Vagina (tissue), 2 donors: ENCODE measurements around the gene TANGO6. TPM values are rescaled to one million over a fixed set of nuclear protein-coding genes. Genes with fewer than 3 reads are reported as not detected.
A peak's percentile ranks its signal among the peaks of the same experiment; 100 is the strongest.

Experiments
- DNase-seq, 2 donors: peaks; one replicate each; pipeline ENCODE4 v3.0.0-alpha.2; 2017; ENCODE audit errors: extremely low spot score in 2 of 2
- H3K27ac ChIP-seq: fragments of 200-600 bp; sonication (generic); one replicate; pipeline ENCODE4 v1.5.1; 2019
- H3K27me3 ChIP-seq: fragments of 200-600 bp; sonication (generic); one replicate; pipeline ENCODE4 v1.5.1; 2019
- H3K36me3 ChIP-seq, 2 donors: fragments of 200-600 bp; sonication (generic); one replicate each; pipeline ENCODE4 v1.5.1; 2017 to 2019
- H3K4me1 ChIP-seq: fragments of 200-600 bp; sonication (generic); one replicate; pipeline ENCODE4 v1.5.1; 2019
- H3K4me3 ChIP-seq, 2 donors: fragments of 200-600 bp; sonication (generic); 1 replicate in 1 of 2; 2 replicates in 1 of 2; pipeline ENCODE4 v1.5.1; 2016 to 2019
- H3K9me3 ChIP-seq: fragments of 200-600 bp; sonication (generic); one replicate; pipeline ENCODE4 v1.5.1; 2019
- POLR2A ChIP-seq, 2 donors: fragments of 450-650 bp; IDR thresholded peaks; one replicate each; pipeline ENCODE4 v1.6.1; 2017; ENCODE audit warnings: antibody characterized with exemption in 2 of 2, mild to moderate bottlenecking in 2 of 2, moderate library complexity in 2 of 2
- POLR2AphosphoS5 ChIP-seq, 2 donors: sonication (generic); formaldehyde crosslinking; IDR thresholded peaks; one replicate each; pipeline ENCODE4 v1.9.0; 2017; ENCODE audit warnings: antibody characterized with exemption in 2 of 2, mild to moderate bottlenecking in 2 of 2, low read depth in 1 of 2; ENCODE audit not compliant: insufficient read depth in 1 of 2
- intact Hi-C: fragments of 100-400 bp; cut with DNase I; formaldehyde crosslinking; loops from one replicate; pipeline ENCODE4 v1.15.1; 2023
- total RNA-seq: library from RNA; depleted of rRNA; stranded (reverse); fragments of >200 nt; gene quantifications from one replicate; pipeline ENCODE4 v1.2.3, GENCODE V29; 2016
- TF ChIP-seq, protein P1 (sequence below), 3 experiments: fragments of 450-650 bp in 2 of 3; fragments of 200-600 bp in 1 of 3; sonication (generic) in 1 of 3; IDR thresholded peaks; one replicate each; pipeline ENCODE4 v1.5.1; 2017 to 2019; ENCODE audit warnings: antibody characterized with exemption in 3 of 3, mild to moderate bottlenecking in 2 of 3, moderate library complexity in 2 of 3

The TANGO6 gene
- total RNA-seq, 1 donor from 2014 or later, result 21.9 TPM

- Histone ChIP-seq H3K4me3 (no peak overlapping the region), H3K36me3 (peaks cover 0 to 50% of the 10 kb centered on the region in 2 donors), H3K4me1 (peaks cover 26% of the 10 kb centered on the region), H3K27ac (no peak overlapping the region), H3K27me3 (no peaks in the 10 kb centered on the region), H3K9me3 (no peaks in the 10 kb centered on the region)
- TF ChIP-seq, protein P1, sequence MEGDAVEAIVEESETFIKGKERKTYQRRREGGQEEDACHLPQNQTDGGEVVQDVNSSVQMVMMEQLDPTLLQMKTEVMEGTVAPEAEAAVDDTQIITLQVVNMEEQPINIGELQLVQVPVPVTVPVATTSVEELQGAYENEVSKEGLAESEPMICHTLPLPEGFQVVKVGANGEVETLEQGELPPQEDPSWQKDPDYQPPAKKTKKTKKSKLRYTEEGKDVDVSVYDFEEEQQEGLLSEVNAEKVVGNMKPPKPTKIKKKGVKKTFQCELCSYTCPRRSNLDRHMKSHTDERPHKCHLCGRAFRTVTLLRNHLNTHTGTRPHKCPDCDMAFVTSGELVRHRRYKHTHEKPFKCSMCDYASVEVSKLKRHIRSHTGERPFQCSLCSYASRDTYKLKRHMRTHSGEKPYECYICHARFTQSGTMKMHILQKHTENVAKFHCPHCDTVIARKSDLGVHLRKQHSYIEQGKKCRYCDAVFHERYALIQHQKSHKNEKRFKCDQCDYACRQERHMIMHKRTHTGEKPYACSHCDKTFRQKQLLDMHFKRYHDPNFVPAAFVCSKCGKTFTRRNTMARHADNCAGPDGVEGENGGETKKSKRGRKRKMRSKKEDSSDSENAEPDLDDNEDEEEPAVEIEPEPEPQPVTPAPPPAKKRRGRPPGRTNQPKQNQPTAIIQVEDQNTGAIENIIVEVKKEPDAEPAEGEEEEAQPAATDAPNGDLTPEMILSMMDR (IDR thresholded peaks at IDR 0.05), result no peak
- TF ChIP-seq POLR2A (IDR thresholded peaks at IDR 0.05) (no peak), POLR2AphosphoS5 (IDR thresholded peaks at IDR 0.05; ENCODE audit: insufficient read depth in 1 of 2, low read depth in 1 of 2) (no peak)
- no peak for DNase-seq
- intact Hi-C loops, result no loop called here
Observed at GRCh38 chr16:69116906-69117305, 273.6 kb downstream of the TANGO6 start.

- Histone ChIP-seq H3K27me3 (no peaks in the 10 kb centered on the region), H3K27ac (no peak overlapping the region), H3K4me3 (no peak overlapping the region), H3K4me1 (peaks cover 14% of the 10 kb centered on the region), H3K36me3 (peaks cover 0 to 50% of the 10 kb centered on the region in 2 donors), H3K9me3 (no peaks in the 10 kb centered on the region)
- intact Hi-C loops, result no loop called here
- DNase-seq, result no peak
- TF ChIP-seq POLR2A (IDR thresholded peaks at IDR 0.05) (no peak), POLR2AphosphoS5 (IDR thresholded peaks at IDR 0.05; ENCODE audit: insufficient read depth in 1 of 2, low read depth in 1 of 2) (no peak)
- TF ChIP-seq, protein P1 (IDR thresholded peaks at IDR 0.05), result no peak
Observed at GRCh38 chr16:69118468-69118867, 275.1 kb downstream of the TANGO6 start.

GRCh38 chr16:69118994-69119393, 275.7 kb downstream of the TANGO6 start:
- H3K36me3 ChIP-seq, result peaks cover 0 to 45% of the 10 kb centered on the region in 2 donors
- peak in 1 of 2 donors; percentile 54 for DNase-seq

GRCh38 chr16:69119536-69119935, 276.2 kb downstream of the TANGO6 start:
- Histone ChIP-seq H3K4me3 (no peak overlapping the region), H3K36me3 (peaks cover 0 to 40% of the 10 kb centered on the region in 2 donors), H3K27me3 (no peaks in the 10 kb centered on the region), H3K9me3 (no peaks in the 10 kb centered on the region), H3K4me1 (peaks cover 14% of the 10 kb centered on the region), H3K27ac (no peak overlapping the region)
- intact Hi-C loops, result no loop called here
- DNase-seq, result no peak
- TF ChIP-seq POLR2AphosphoS5 (IDR thresholded peaks at IDR 0.05; ENCODE audit: insufficient read depth in 1 of 2, low read depth in 1 of 2) (no peak), POLR2A (IDR thresholded peaks at IDR 0.05) (no peak)
- TF ChIP-seq, protein P1 (IDR thresholded peaks at IDR 0.05), result no peak

More at GRCh38 chr16:69118994-69119393, 275.7 kb downstream of the TANGO6 start:
- peaks cover 14% of the 10 kb centered on the region for H3K4me1 ChIP-seq
- TF ChIP-seq, protein P1 (IDR thresholded peaks at IDR 0.05), result no peak
- TF ChIP-seq POLR2AphosphoS5 (IDR thresholded peaks at IDR 0.05; ENCODE audit: insufficient read depth in 1 of 2, low read depth in 1 of 2), result no peak
- TF ChIP-seq POLR2A (IDR thresholded peaks at IDR 0.05), result no peak
- H3K4me3 ChIP-seq, result no peak overlapping the region
- H3K27me3 ChIP-seq, result no peaks in the 10 kb centered on the region
- H3K9me3 ChIP-seq, result no peaks in the 10 kb centered on the region
- intact Hi-C loops, result no loop called here
- no peak overlapping the region for H3K27ac ChIP-seq

DNA sequence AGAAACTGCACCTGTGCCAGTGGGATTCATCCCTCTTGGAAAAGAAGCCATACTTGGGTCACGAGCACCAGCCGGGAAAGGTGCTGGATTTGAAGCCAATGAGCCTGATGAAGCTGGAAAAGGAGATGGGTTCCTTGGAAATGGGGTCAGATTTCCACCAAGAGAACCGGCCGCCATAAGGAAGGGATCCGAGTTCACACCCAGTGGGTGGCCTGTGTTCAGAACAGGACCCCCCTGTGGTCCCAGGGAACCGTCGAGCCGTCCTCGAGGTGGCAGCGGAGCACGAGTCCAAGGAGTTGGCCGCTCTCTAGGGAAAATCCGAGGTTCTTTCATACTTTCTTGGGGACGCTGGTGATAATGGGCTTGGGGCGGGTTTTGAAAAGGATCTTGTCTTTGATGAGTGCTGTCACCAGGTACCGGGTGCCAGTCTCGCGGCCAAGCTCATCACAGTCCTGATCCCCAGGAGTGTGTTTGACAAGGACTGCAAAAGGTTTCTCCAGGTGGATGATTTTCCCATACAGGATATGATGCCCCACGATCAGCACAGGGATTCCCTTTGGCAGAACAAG, 276.8 kb downstream of the TANGO6 start:
- peak in 1 of 2 donors; percentile 44 for DNase-seq
- H3K36me3 ChIP-seq, result peaks cover 0 to 38% of the 10 kb centered on the region in 2 donors

More for the DNA sequence above, 276.8 kb downstream of the TANGO6 start:
- Histone ChIP-seq H3K4me3 (no peak overlapping the region), H3K27me3 (no peaks in the 10 kb centered on the region), H3K4me1 (peaks cover 14% of the 10 kb centered on the region), H3K9me3 (no peaks in the 10 kb centered on the region), H3K27ac (no peak overlapping the region)
- intact Hi-C loops, result loop anchor here (10.0 kb wide), 1 partner anchor 595 kb away; no protein-coding TSS in a partner anchor
- no peak for TF ChIP-seq POLR2A (IDR thresholded peaks at IDR 0.05)
- TF ChIP-seq, protein P1 (IDR thresholded peaks at IDR 0.05), result no peak
- TF ChIP-seq POLR2AphosphoS5 (IDR thresholded peaks at IDR 0.05; ENCODE audit: insufficient read depth in 1 of 2, low read depth in 1 of 2), result no peak
